Transverse colon (tissue), 3 donors: ENCODE results near the gene ATG9B.

Source experiments
- EP300 ChIP-seq: sonication (generic); formaldehyde crosslinking; IDR thresholded peaks from one replicate; pipeline ENCODE4 v1.6.1; 2017; ENCODE audit warnings: antibody characterized with exemption, low read depth
- TF ChIP-seq, protein P1 (sequence below), 5 experiments: fragments of 200-600 bp in 3 of 5; fragments of 450-650 bp in 2 of 5; sonication (generic) in 3 of 5; IDR thresholded peaks; 1 replicate in 2 of 5; 2 replicates in 3 of 5; pipeline ENCODE4 v1.5.1; 2016 to 2017; ENCODE audit warnings: antibody characterized with exemption in 5 of 5, inconsistent platforms in 3 of 5, mild to moderate bottlenecking in 2 of 5, moderate library complexity in 1 of 5

DNA sequence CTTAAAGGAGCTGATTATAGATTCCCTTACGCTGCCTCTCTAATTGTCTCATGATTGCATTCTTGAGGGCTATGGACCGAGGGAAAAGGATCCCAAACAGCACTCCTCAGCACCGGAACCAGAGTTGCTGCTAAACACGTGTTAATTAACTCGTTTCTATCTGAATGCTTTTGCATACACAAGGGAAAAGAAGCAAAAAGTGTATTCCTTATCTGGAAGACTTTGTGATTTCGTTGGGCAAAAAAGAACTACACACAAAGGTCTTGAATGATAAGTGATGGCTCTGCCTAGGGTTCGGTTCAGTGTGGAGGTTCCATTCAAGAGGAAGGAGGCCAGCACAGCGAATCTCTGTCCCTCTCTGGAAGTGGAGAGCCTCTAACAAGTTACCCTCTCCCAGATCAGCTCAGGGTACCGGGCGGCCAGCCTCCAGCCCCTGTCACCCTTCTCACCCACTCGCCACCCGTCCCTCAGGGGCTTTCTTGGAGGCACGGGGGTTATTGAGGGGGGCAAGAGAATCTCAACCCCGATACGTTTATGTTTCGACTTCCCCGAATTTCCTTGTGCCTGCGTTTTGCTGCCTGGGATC, 34.6 kb upstream of the ATG9B start:
- TF ChIP-seq, protein P1, sequence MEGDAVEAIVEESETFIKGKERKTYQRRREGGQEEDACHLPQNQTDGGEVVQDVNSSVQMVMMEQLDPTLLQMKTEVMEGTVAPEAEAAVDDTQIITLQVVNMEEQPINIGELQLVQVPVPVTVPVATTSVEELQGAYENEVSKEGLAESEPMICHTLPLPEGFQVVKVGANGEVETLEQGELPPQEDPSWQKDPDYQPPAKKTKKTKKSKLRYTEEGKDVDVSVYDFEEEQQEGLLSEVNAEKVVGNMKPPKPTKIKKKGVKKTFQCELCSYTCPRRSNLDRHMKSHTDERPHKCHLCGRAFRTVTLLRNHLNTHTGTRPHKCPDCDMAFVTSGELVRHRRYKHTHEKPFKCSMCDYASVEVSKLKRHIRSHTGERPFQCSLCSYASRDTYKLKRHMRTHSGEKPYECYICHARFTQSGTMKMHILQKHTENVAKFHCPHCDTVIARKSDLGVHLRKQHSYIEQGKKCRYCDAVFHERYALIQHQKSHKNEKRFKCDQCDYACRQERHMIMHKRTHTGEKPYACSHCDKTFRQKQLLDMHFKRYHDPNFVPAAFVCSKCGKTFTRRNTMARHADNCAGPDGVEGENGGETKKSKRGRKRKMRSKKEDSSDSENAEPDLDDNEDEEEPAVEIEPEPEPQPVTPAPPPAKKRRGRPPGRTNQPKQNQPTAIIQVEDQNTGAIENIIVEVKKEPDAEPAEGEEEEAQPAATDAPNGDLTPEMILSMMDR (IDR thresholded peaks at IDR 0.05) = no peak
- no peak for TF ChIP-seq EP300
